Stimulated activated CD8-positive, alpha-beta memory T cell treated with anti-CD3 and anti-CD28 coated beads, Interleukin-12 subunit alpha, Interleukin-12 subunit beta, amount 100 ng/mL, for 1 hour (primary cell): ENCODE results near the gene FAM13C.
"Not testable (repeated sequence)": the region's sequence is repeated elsewhere in the genome, so short reads cannot be mapped to it uniquely, and the experiment has no call there.

ENCODE experiments used
- DNase-seq: peaks from one replicate; pipeline ENCODE4 v3.0.0-alpha.2; 2020; ENCODE audit warnings: low read depth

The FAM13C gene

GRCh38 chr10:59234194-59234593 is 128.2 kb downstream of the FAM13C start:
- no peak for DNase-seq

GRCh38 chr10:59229441-59229840 is 132.9 kb downstream of the FAM13C start:
- DNase-seq, result no peak

- no peak for DNase-seq
These were observed 135.1 kb downstream of the FAM13C start for GRCh38 chr10:59227136-59227673.

- no peak for DNase-seq
These were observed 137.1 kb downstream of the FAM13C start for GRCh38 chr10:59225211-59225610.

- DNase-seq, result not testable (repeated sequence)
These were observed 138.8 kb downstream of the FAM13C start for GRCh38 chr10:59223597-59223996.

GRCh38 chr10:59222788-59223187 is 139.6 kb downstream of the FAM13C start:
- no peak for DNase-seq

- no peak for DNase-seq
These were observed 146.0 kb downstream of the FAM13C start for GRCh38 chr10:59216178-59216869.

- no peak for DNase-seq
These were observed 148.2 kb downstream of the FAM13C start for GRCh38 chr10:59214160-59214559.

- no peak for DNase-seq
These were observed 150.0 kb downstream of the FAM13C start for GRCh38 chr10:59212301-59212798.

- no peak for DNase-seq
These were observed 156.1 kb downstream of the FAM13C start for GRCh38 chr10:59206204-59206720.
